SK-N-MC (cell line): ENCODE data around the gene SOBP.

Experiments used
- EZH2 ChIP-seq: fragments of 200-600 bp; sonication (generic); IDR thresholded peaks from one replicate; pipeline ENCODE4 v1.6.1; 2017; ENCODE audit warnings: antibody characterized with exemption
- FOXP2 ChIP-seq: optimal IDR thresholded peaks from 2 replicates; pipeline ENCODE3; 2011; ENCODE audit warnings: mild to moderate bottlenecking, moderate library complexity; ENCODE audit not compliant: insufficient read depth; ENCODE audit errors: extremely low read length, control extremely low read depth
- POLR2AphosphoS5 ChIP-seq: IDR thresholded peaks from 2 replicates; pipeline ENCODE4 v1.6.1; 2012; ENCODE audit warnings: mild to moderate bottlenecking, low read depth, low read length, borderline replicate concordance

DNA sequence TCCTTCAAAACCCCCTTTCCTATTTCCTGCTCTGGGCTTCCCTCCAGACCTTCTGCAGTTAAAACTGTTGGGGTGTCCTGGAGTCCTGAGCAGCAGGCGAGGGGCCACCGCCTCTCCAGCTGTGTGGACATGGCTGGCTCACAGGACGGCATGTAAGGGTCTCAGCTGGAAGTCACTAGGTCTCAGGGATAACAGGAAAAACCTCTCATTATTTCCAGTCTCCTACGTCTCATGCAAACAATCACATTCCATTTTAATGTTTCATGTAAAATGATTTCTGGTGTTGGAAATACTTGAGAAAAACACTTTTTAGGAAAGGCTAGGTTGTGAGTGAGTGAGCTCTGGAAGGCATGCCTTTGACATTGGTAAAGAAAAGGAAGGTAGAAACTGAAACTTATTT, 175.5 kb downstream of the SOBP start:
- no peak for TF ChIP-seq POLR2AphosphoS5
- no peak for TF ChIP-seq EZH2
- no peak for TF ChIP-seq FOXP2
